Pancreas (tissue), 10 donors: ENCODE measurements around the gene CAMKMT. TPM values are rescaled to one million over a fixed set of nuclear protein-coding genes. Genes with fewer than 3 reads are reported as not detected.

Source experiments
- ATAC-seq, 4 donors: fragments of 200-7000 bp; cut with Tn5 transposase; one replicate each; pipeline versions ENCODE4 v1.8.0 to v1.9.1; 2020; ENCODE audit warnings: mild to moderate bottlenecking in 4 of 4, moderate library complexity in 4 of 4
- DNase-seq, 6 donors: peaks; one replicate each; pipeline ENCODE4 v3.0.0-alpha.2; 2020
- FAIRE-seq: peaks from 2 replicates; lab custom pipeline; 2012; peaks lifted over from hg19 to GRCh38; lab: Jason Lieb, UNC
- H3K27ac ChIP-seq, 4 donors: fragments of 200-600 bp; sonication (generic); 1 replicate in 3 of 4; 2 replicates in 1 of 4; pipeline versions ENCODE4 v1.5.0 to v1.8.0; 2020
- H3K27me3 ChIP-seq, 4 donors: fragments of 200-600 bp; one replicate each; pipeline ENCODE4 v1.8.0; 2021
- H3K36me3 ChIP-seq, 3 donors: fragments of 200-600 bp; sonication (generic) in 1 of 3; one replicate each; pipeline versions ENCODE4 v1.5.0 to v1.8.0; 2020 to 2021
- H3K4me1 ChIP-seq, 3 donors: fragments of 200-600 bp; one replicate each; pipeline ENCODE4 v1.8.0; 2021
- H3K4me3 ChIP-seq, 4 donors: fragments of 200-600 bp; sonication (generic) in 2 of 4; one replicate each; pipeline versions ENCODE4 v1.5.0 to v1.8.0; 2020 to 2021
- H3K9me3 ChIP-seq, 4 donors: fragments of 200-600 bp; one replicate each; pipeline ENCODE4 v1.8.0; 2021
- WGBS, 2 donors: extraction: QIAGEN DNeasy Blood & Tissue Kit; methylation state at CpG; one replicate each; pipeline ENCODE4 v1.1.7; 2013; 5-methylcytosine and 5-hydroxymethylcytosine counted together
- intact Hi-C, 3 donors: fragments of 100-400 bp; cut with DNase I; formaldehyde crosslinking; loops; one replicate each; pipeline versions ENCODE4 v1.11.1 to v1.14.2; 2022
- polyA plus RNA-seq, 2 donors: library from polyadenylated mRNA; stranded (reverse); fragments of 200-250 nt; gene quantifications; one replicate each; pipeline ENCODE4 v1.2.3, GENCODE V29; 2013
- total RNA-seq, 6 donors: library from RNA; stranded (reverse); fragmentation: NEBNext Ultra II Directional in 4 of 6; extraction: Animal tissue kit (Norgen Biotek cat#: 25700) in 4 of 6; gene quantifications; one replicate each; pipeline versions ENCODE4 v1.2.1 to v1.2.4, GENCODE V29; 2021 to 2023
- TF ChIP-seq, protein P1 (sequence below), 4 donors: fragments of 200-600 bp; sonication (generic) in 3 of 4; IDR thresholded peaks; one replicate each; pipeline versions ENCODE4 v1.5.0 to v1.8.0; 2021; ENCODE audit warnings: antibody characterized with exemption in 4 of 4
- donor health status: healthy with polysubstance abuse.
- donor health status: DM: no; HTN: no; CAD: no; lungs with moderate emphysema.
- donor health status: DM: no; HTN: no; CAD: no.
- donor health status: control.
- donor health status: control.
- donor health status: Bipolar disorder and iron deficiency.
- donor health status: DM: yes; HTN: yes; CAD: no.
- donor health status: DM: no; HTN: no; CAD: no.
- donor health status: DM: no; HTN: no; CAD: no.
- donor health status: DM: yes; HTN: yes; CAD: no.

The CAMKMT gene
- total and polyA plus RNA-seq, 8 donors = 4.6 to 11.9 (median 8.3) TPM

DNA sequence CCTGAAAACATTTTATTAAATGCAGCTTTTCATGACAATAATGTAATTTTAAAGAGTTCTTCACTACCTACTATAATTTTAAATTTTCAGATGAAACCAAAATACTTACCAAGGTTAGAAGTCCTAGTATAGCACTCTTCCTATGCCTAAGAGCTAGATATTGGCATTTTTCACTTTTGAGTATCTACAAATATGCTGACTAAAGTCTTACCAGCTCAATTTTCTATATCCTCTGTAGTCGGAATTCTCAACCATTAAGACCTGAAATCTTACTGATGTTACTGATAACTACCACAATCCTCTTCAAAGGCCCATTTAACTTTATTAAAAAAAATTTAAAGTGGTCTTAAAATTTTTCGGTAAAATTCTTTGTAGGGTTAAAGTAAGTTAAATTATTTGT is 32.4 kb upstream of the CAMKMT start:
- Histone ChIP-seq H3K4me3 (no peak overlapping the region), H3K27ac (no peak overlapping the region), H3K4me1 (peaks cover 12 to 17% (median 14%) of the 10 kb centered on the region in 3 donors), H3K36me3 (peaks cover 0 to 17% (median 13%) of the 10 kb centered on the region in 3 donors), H3K9me3 (no peaks in the 10 kb centered on the region), H3K27me3 (no peaks in the 10 kb centered on the region)
- DNase-seq (no peak), FAIRE-seq (no peak), ATAC-seq (no peak)
- intact Hi-C loops = no loop called here
- TF ChIP-seq, protein P1, sequence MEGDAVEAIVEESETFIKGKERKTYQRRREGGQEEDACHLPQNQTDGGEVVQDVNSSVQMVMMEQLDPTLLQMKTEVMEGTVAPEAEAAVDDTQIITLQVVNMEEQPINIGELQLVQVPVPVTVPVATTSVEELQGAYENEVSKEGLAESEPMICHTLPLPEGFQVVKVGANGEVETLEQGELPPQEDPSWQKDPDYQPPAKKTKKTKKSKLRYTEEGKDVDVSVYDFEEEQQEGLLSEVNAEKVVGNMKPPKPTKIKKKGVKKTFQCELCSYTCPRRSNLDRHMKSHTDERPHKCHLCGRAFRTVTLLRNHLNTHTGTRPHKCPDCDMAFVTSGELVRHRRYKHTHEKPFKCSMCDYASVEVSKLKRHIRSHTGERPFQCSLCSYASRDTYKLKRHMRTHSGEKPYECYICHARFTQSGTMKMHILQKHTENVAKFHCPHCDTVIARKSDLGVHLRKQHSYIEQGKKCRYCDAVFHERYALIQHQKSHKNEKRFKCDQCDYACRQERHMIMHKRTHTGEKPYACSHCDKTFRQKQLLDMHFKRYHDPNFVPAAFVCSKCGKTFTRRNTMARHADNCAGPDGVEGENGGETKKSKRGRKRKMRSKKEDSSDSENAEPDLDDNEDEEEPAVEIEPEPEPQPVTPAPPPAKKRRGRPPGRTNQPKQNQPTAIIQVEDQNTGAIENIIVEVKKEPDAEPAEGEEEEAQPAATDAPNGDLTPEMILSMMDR (IDR thresholded peaks at IDR 0.05) = no peak
- WGBS, 2 donors = 89 to 93% methylated on average over 2 of the region's 2 CpGs

DNA sequence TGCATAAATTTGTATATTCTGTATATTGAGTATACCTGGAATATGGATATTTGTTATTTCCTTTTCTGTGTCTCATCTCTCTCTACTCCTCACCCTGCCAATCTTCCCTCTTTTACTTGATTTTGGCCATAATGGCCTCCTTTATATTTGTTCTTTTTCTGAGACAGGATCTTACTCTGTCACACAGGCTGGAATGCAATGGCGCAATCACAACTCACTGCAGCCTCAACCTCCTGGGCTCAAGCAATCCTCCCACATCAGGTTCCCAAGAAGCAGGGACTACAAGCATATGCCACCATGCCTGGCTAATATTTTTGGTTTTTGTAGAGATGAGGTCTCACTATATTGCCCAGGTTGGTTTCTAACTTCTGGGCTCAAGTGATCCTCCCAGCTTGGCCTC is 30.9 kb upstream of the CAMKMT start:
- Histone ChIP-seq H3K4me3 (no peak overlapping the region), H3K27me3 (no peaks in the 10 kb centered on the region), H3K27ac (no peak overlapping the region), H3K36me3 (peaks cover 0 to 17% (median 13%) of the 10 kb centered on the region in 3 donors), H3K4me1 (peaks cover 5 to 9% (median 7%) of the 10 kb centered on the region in 3 donors), H3K9me3 (no peaks in the 10 kb centered on the region)
- 97 to 100% methylated on average over 1 of the region's 1 CpG for WGBS, 2 donors
- FAIRE-seq (no peak), DNase-seq (no peak), ATAC-seq (no peak)
- intact Hi-C loops = no loop called here
- TF ChIP-seq, protein P1 (IDR thresholded peaks at IDR 0.05) = no peak

DNA sequence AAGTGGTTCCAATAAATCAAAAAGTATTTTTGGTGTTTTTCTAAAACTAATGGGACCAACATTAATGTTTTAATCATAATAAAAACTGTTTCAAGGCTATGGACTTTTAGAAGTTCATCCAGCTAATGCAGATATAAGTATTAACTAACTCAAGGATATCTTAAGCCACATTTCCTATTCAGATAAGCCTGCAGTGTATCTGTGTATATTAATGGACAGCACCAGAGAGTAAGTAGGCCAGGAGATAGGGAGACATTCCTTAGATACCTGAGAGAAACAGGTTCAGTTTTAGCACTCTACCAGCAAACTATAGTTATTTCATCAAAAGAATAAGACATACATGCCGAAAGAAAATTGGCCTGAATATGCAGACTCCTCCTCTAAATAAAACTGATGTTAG is 27.8 kb upstream of the CAMKMT start:
- TF ChIP-seq, protein P1 (IDR thresholded peaks at IDR 0.05) = no peak

DNA sequence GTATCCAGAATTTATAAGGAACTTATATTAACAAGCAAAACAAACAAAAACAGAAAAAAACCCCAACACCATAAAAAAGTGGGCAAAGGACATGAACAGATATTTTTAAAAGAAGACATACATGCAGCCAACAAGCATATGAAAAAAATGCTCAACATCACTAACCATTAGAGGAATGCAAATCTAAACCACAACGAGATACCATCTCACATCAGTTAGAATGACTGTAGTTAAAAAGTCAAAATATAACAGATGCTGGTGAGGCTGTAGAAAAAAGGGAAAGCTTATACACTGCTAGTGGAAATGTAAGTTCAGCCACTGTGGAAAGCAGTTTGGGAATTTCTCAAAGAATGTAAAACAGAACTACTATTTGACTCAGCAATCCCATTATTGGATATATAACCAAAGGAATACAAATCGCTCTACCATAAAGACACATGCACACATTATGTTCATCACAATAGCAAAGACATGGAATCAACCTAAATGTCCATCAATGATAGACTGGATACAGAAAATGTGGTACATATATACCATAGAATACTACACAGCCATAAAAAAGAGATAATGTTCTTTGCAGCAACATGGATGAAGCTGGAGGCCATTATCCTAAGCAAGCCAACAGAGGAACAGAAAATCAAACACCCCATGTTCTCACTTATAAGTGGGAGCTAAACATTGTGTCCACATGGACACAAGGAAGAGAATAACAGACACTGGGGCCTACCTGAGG is 25.8 kb upstream of the CAMKMT start:
- WGBS, 2 donors = 91 to 93% methylated on average over 2 of the region's 2 CpGs
- Histone ChIP-seq H3K36me3 (peaks cover 0 to 22% (median 4%) of the 10 kb centered on the region in 3 donors), H3K4me3 (no peak overlapping the region), H3K4me1 (peaks cover 7 to 19% (median 14%) of the 10 kb centered on the region in 3 donors), H3K27ac (no peak overlapping the region), H3K9me3 (no peaks in the 10 kb centered on the region), H3K27me3 (no peaks in the 10 kb centered on the region)
- TF ChIP-seq, protein P1 (IDR thresholded peaks at IDR 0.05) = no peak
- no peak for FAIRE-seq
- ATAC-seq = no peak
- DNase-seq = no peak
- intact Hi-C loops = no loop called here

More for the DNA sequence above, 27.8 kb upstream of the CAMKMT start:
- DNase-seq (no peak), ATAC-seq (peak in 3 of 4 donors; percentile 23 to 86 (median 61)), FAIRE-seq (no peak)
- no peaks in the 10 kb centered on the region for H3K9me3 ChIP-seq
- H3K36me3 ChIP-seq = peaks cover 0 to 20% (median 0%) of the 10 kb centered on the region in 3 donors
- intact Hi-C loops = no loop called here
- H3K4me3 ChIP-seq = no peak overlapping the region
- H3K4me1 ChIP-seq = peaks cover 5 to 9% (median 7%) of the 10 kb centered on the region in 3 donors
- 28 to 29% methylated on average over 1 of the region's 1 CpG for WGBS, 2 donors
- H3K27ac ChIP-seq = no peak overlapping the region
- H3K27me3 ChIP-seq = no peaks in the 10 kb centered on the region

DNA sequence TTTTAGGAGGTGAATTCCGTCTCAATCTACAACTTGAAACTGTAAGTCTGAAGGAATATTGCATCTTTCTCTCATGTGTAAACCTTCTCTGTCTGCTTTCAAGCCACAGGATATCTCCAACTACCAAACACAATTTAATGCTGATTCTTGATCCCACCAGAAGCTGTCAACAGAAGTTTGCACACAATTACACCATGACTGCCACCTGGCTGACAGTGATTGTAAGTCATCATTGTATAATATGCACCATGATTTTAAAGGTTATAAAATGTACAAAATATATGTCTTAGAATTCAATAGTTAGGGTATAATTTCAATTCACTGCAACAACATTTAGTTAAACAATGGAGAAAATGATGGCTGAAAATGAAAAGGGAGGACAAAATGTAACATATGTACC is 18.9 kb upstream of the CAMKMT start:
- peaks cover 0 to 18% (median 17%) of the 10 kb centered on the region in 3 donors for H3K4me1 ChIP-seq
- H3K36me3 ChIP-seq = peaks cover 0 to 31% (median 4%) of the 10 kb centered on the region in 3 donors
- ATAC-seq (peak; percentile 67 to 80 (median 75)), DNase-seq (peak in 1 of 6 donors; percentile 29), FAIRE-seq (no peak)
- H3K4me3 ChIP-seq = no peak overlapping the region
- TF ChIP-seq, protein P1 (IDR thresholded peaks at IDR 0.05) = peak in 2 of 4 donors; percentile 6 to 32
- no peaks in the 10 kb centered on the region for H3K27me3 ChIP-seq
- no peak overlapping the region for H3K27ac ChIP-seq
- 61 to 64% methylated on average over 1 of the region's 1 CpG for WGBS, 2 donors
- H3K9me3 ChIP-seq = no peaks in the 10 kb centered on the region
- intact Hi-C loops = no loop called here
